PC-9 (cell line): ENCODE measurements around the gene STEAP3.

Source experiments
- CTCF ChIP-seq: fragments of 200-600 bp; sonication (generic); conservative IDR thresholded peaks from 2 replicates; pipeline ENCODE4 v1.6.1; 2017; ENCODE audit warnings: mixed run types, antibody characterized with exemption, mild to moderate bottlenecking, moderate library complexity
- EZH2 ChIP-seq: fragments of 200-600 bp; sonication (generic); IDR thresholded peaks from 2 replicates; pipeline ENCODE4 v1.8.0; 2017; ENCODE audit warnings: antibody characterized with exemption, low read depth

- no peak for TF ChIP-seq CTCF
- TF ChIP-seq EZH2, result no peak
Measured at GRCh38 chr2:119212139-119212800, 11.4 kb upstream of the STEAP3 start.
